Activated naive CD4-positive, alpha-beta T cell treated with anti-CD3 and anti-CD28 coated beads for 36 hours (primary cell): ENCODE measurements around the gene EGR1. TPM values are rescaled to one million over a fixed set of nuclear protein-coding genes. Genes with fewer than 3 reads are reported as not detected.
"Not testable (repeated sequence)": the region's sequence is repeated elsewhere in the genome, so short reads cannot be mapped to it uniquely, and the experiment has no call there.

Experiments used
- CTCF ChIA-PET: fragments of 350-600 bp; sonication (Branson Sonifier 250); formaldehyde crosslinking; loops from one replicate; lab custom pipeline; 2021; ENCODE audit warnings: antibody characterized with exemption; lab: Charles Lee
- DNase-seq: peaks from one replicate; pipeline ENCODE4 v3.0.0-alpha.2; 2020
- H3K27ac Mint-ChIP-seq: one replicate; pipeline ENCODE4 v1.8.0; 2021; ENCODE audit warnings: mild to moderate bottlenecking, mixed read lengths
- H3K27me3 Mint-ChIP-seq: one replicate; pipeline ENCODE4 v1.8.0; 2021; ENCODE audit warnings: low read depth, mixed read lengths
- H3K36me3 Mint-ChIP-seq: one replicate; pipeline ENCODE4 v1.8.0; 2021; ENCODE audit warnings: low read depth, mixed read lengths
- H3K4me1 Mint-ChIP-seq: one replicate; pipeline ENCODE4 v1.8.0; 2021; ENCODE audit warnings: low read depth, mixed read lengths
- H3K4me3 Mint-ChIP-seq: one replicate; pipeline ENCODE4 v1.8.0; 2021; ENCODE audit warnings: mild to moderate bottlenecking, moderate library complexity, mixed read lengths
- H3K9me3 Mint-ChIP-seq: one replicate; pipeline ENCODE4 v1.8.0; 2021; ENCODE audit warnings: mixed read lengths
- intact Hi-C: fragments of 100-400 bp; cut with micrococcal nuclease; formaldehyde crosslinking; loops from one replicate; pipeline ENCODE4 v1.15.1; 2023
- total RNA-seq, 2 experiments: library from RNA; stranded (reverse); gene quantifications; one replicate each; pipeline ENCODE4 v1.2.3, GENCODE V29; 2021

EGR1 gene
- total RNA-seq, 2 experiments from 2014 or later: 20.4 to 20.7 TPM

- Mint-ChIP-seq H3K9me3 (no peaks in the 10 kb centered on the region), H3K4me1 (no peaks in the 10 kb centered on the region), H3K36me3 (no peaks in the 10 kb centered on the region), H3K4me3 (no peak overlapping the region), H3K27me3 (no peaks in the 10 kb centered on the region), H3K27ac (no peak overlapping the region)
- DNase-seq: no peak
- intact Hi-C loops: no loop called here
- CTCF ChIA-PET: interaction anchor here (1.0 to 4.6 kb wide), 4 partner anchors 8 to 52 kb away, joined by 3 to 104 read pairs (median 30); partner anchors contain the start of gene EGR1
Observed at GRCh38 chr5:138502121-138502520, 36.8 kb downstream of the EGR1 start.

GRCh38 chr5:138502521-138502920 is 37.2 kb downstream of the EGR1 start:
- Mint-ChIP-seq H3K4me1 (no peaks in the 10 kb centered on the region), H3K9me3 (no peaks in the 10 kb centered on the region), H3K36me3 (peaks cover 3% of the 10 kb centered on the region), H3K27ac (no peak overlapping the region), H3K27me3 (no peaks in the 10 kb centered on the region), H3K4me3 (no peak overlapping the region)
- intact Hi-C loops: no loop called here
- no peak for DNase-seq
- CTCF ChIA-PET: interaction anchor here (1.0 to 4.6 kb wide), 8 partner anchors 8 to 324 kb away, joined by 3 to 104 read pairs (median 6); partner anchors contain the start of genes BRD8, EGR1, KIF20A and REEP2

GRCh38 chr5:138503487-138504270 is 38.4 kb downstream of the EGR1 start:
- CTCF ChIA-PET: interaction anchor here (0.6 to 4.6 kb wide), 30 partner anchors 8 to 874 kb away, joined by 3 to 104 read pairs (median 4); partner anchors contain the start of genes BRD8, EGR1, KIF20A and REEP2
- H3K27me3 Mint-ChIP-seq: no peaks in the 10 kb centered on the region

GRCh38 chr5:138504799-138505198 is 39.5 kb downstream of the EGR1 start:
- H3K4me3 Mint-ChIP-seq: no peak overlapping the region

More at GRCh38 chr5:138503487-138504270, 38.4 kb downstream of the EGR1 start:
- intact Hi-C loops: loop anchor here (1.0 kb wide), 4 partner anchors 39 to 426 kb away; no protein-coding TSS in a partner anchor
- no peak overlapping the region for H3K27ac Mint-ChIP-seq
- peaks cover 12% of the 10 kb centered on the region for H3K36me3 Mint-ChIP-seq
- H3K4me3 Mint-ChIP-seq: no peak overlapping the region
- peak; percentile 53 for DNase-seq
- H3K4me1 Mint-ChIP-seq: no peaks in the 10 kb centered on the region
- H3K9me3 Mint-ChIP-seq: no peaks in the 10 kb centered on the region

GRCh38 chr5:138506370-138507306 is 41.4 kb downstream of the EGR1 start:
- Mint-ChIP-seq H3K4me1 (no peaks in the 10 kb centered on the region), H3K9me3 (no peaks in the 10 kb centered on the region), H3K27ac (no peak overlapping the region), H3K27me3 (no peaks in the 10 kb centered on the region), H3K36me3 (peaks cover 24% of the 10 kb centered on the region), H3K4me3 (no peak overlapping the region)
- no peak for DNase-seq
- intact Hi-C loops: no loop called here
- CTCF ChIA-PET: interaction anchor here (1.4 kb wide), 1 partner anchor 57 kb away, joined by 4 read pairs; no protein-coding TSS in a partner anchor

More at GRCh38 chr5:138504799-138505198, 39.5 kb downstream of the EGR1 start:
- Mint-ChIP-seq H3K9me3 (no peaks in the 10 kb centered on the region), H3K36me3 (peaks cover 18% of the 10 kb centered on the region), H3K27me3 (no peaks in the 10 kb centered on the region), H3K4me1 (no peaks in the 10 kb centered on the region), H3K27ac (no peak overlapping the region)
- DNase-seq: no peak
- CTCF ChIA-PET: interaction anchor here (0.7 to 4.6 kb wide), 12 partner anchors 10 to 335 kb away, joined by 3 to 104 read pairs (median 6); partner anchors contain the start of genes EGR1, KIF20A and REEP2
- intact Hi-C loops: no loop called here

- DNase-seq, H3K4me1 Mint-ChIP-seq, intact Hi-C loops, H3K27ac Mint-ChIP-seq, H3K27me3 Mint-ChIP-seq, H3K4me3 Mint-ChIP-seq, H3K9me3 Mint-ChIP-seq: not testable (repeated sequence)
- H3K36me3 Mint-ChIP-seq: peaks cover 24% of the 10 kb centered on the region
- CTCF ChIA-PET: interaction anchor here (1.4 kb wide), 1 partner anchor 58 kb away, joined by 4 read pairs; no protein-coding TSS in a partner anchor
Observed at GRCh38 chr5:138507485-138507884, 42.2 kb downstream of the EGR1 start.

- CTCF ChIA-PET: interaction anchor here (1.2 kb wide), 2 partner anchors 9 to 30 kb away, joined by 3 read pairs; no protein-coding TSS in a partner anchor
- H3K4me1 Mint-ChIP-seq: no peaks in the 10 kb centered on the region
- no peaks in the 10 kb centered on the region for H3K27me3 Mint-ChIP-seq
- H3K4me3 Mint-ChIP-seq: no peak overlapping the region
- intact Hi-C loops: no loop called here
- H3K36me3 Mint-ChIP-seq: peaks cover 35% of the 10 kb centered on the region
- peak overlapping the region; percentile 31 for H3K27ac Mint-ChIP-seq
- no peak for DNase-seq
- H3K9me3 Mint-ChIP-seq: no peaks in the 10 kb centered on the region
Observed at GRCh38 chr5:138508958-138509357, 43.7 kb downstream of the EGR1 start.

- Mint-ChIP-seq H3K4me3 (no peak overlapping the region), H3K27me3 (no peaks in the 10 kb centered on the region), H3K27ac (no peak overlapping the region), H3K9me3 (no peaks in the 10 kb centered on the region), H3K4me1 (no peaks in the 10 kb centered on the region), H3K36me3 (peaks cover 42% of the 10 kb centered on the region)
- intact Hi-C loops: no loop called here
- CTCF ChIA-PET: interaction anchor here (0.6 kb wide), 2 partner anchors 8 to 79 kb away, joined by 3 to 5 read pairs; no protein-coding TSS in a partner anchor
- DNase-seq: no peak
Observed at GRCh38 chr5:138514021-138514420, 48.7 kb downstream of the EGR1 start.

GRCh38 chr5:138515556-138516245 is 50.4 kb downstream of the EGR1 start:
- Mint-ChIP-seq H3K27me3 (no peaks in the 10 kb centered on the region), H3K4me1 (peaks cover 5% of the 10 kb centered on the region), H3K4me3 (no peak overlapping the region), H3K27ac (no peak overlapping the region), H3K36me3 (peaks cover 36% of the 10 kb centered on the region), H3K9me3 (no peaks in the 10 kb centered on the region)
- no peak for DNase-seq
- intact Hi-C loops: no loop called here
- CTCF ChIA-PET: no interaction called here

GRCh38 chr5:138517437-138517836 is 52.2 kb downstream of the EGR1 start:
- H3K36me3 Mint-ChIP-seq: peaks cover 38% of the 10 kb centered on the region
- H3K4me3 Mint-ChIP-seq: no peak overlapping the region
- H3K9me3 Mint-ChIP-seq: no peaks in the 10 kb centered on the region
- no peaks in the 10 kb centered on the region for H3K27me3 Mint-ChIP-seq
- peaks cover 17% of the 10 kb centered on the region for H3K4me1 Mint-ChIP-seq
- DNase-seq: no peak
- intact Hi-C loops: no loop called here
- CTCF ChIA-PET: interaction anchor here (1.1 kb wide), 1 partner anchor 67 kb away, joined by 3 read pairs; no protein-coding TSS in a partner anchor
- no peak overlapping the region for H3K27ac Mint-ChIP-seq
